ENCODE results near the gene SNRNP70. TPM values are rescaled to one million over a fixed set of nuclear protein-coding genes. Genes with fewer than 3 reads are reported as not detected.
"Not testable (repeated sequence)": the region's sequence is repeated elsewhere in the genome, so short reads cannot be mapped to it uniquely, and the experiment has no call there.

Gene SNRNP70
- total RNA-seq, 2 experiments from 2014 or later: 179 to 188 TPM

DNA sequence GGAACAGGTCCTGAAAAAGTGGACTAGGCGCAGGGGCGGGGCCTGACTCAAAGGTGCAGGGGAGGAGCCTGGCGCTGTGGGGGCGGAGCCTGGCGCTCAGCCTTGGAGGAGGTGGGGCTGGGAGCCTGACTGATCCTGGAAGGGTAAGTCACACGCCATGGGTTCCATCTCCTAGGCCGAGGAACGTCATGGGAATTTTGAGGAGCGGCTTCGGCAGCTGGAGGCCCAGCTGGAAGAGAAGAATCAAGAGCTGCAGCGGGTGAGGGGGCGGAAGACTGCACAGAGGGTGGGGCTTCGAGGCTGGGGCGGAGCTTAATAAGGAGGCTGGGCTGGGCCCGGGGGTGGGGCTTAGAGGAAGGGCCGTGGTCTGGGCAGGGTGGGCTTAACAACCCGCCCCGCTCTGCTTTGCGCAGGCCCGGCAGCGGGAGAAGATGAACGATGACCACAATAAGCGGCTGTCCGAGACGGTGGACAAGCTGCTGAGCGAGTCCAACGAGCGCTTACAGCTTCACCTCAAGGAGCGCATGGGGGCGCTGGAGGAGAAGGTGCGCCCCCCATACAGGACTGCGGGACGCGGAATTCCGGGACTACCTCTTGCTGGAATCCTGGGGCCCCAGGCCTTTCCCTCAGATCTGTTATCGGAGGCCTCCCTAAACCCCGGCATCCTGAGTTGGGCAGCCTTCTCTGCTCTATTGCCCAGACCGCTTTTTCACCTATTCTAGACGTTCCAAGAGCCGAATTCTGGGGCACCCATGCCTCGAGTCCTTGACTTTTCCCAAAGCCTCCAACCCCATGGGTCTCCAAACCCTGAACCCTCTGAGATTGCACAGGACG lies 48.6 kb downstream of the SNRNP70 start:
- no peaks in the 10 kb centered on the region for H3K36me3 Mint-ChIP-seq (ENCODE audit: low read depth)
- peak; percentile 55 for DNase-seq
- POLR2A ChIA-PET: interaction anchor here (1.3 kb wide), 1 partner anchor 27 kb away, joined by 4 read pairs; no protein-coding TSS in a partner anchor
- peak overlapping the region; percentile 24 for H3K4me3 Mint-ChIP-seq
- CTCF ChIA-PET: interaction anchor here (1.0 kb wide), 2 partner anchors 74 to 140 kb away, joined by 3 to 4 read pairs; partner anchors contain the start of gene RUVBL2
- H3K9me3 Mint-ChIP-seq: no peaks in the 10 kb centered on the region
- H3K27me3 Mint-ChIP-seq: peaks cover 10% of the 10 kb centered on the region
- no peak overlapping the region for H3K27ac Mint-ChIP-seq
- H3K4me1 Mint-ChIP-seq: peaks cover 13% of the 10 kb centered on the region

DNA sequence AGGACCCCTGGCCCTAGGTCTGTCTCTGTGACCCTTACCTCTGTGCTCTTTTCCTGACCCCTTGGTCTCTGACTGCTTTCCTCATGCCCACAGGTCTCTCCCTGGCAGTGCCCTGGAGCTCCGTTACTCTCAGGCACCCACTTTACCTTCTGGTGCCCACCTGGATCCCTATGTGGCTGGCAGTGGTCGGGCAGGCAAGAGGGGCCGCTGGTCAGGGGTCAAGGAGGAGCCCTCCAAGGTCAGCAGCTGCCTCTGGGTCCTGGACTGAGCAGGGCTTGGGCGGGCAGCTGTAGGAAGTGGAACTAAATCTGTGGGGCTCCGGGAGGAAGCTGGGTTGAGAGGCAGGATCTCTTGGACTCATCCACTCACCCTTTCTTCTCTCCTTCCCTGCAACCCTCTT lies 50.4 kb downstream of the SNRNP70 start:
- no peak overlapping the region for H3K27ac Mint-ChIP-seq
- CTCF ChIA-PET: no interaction called here
- no peaks in the 10 kb centered on the region for H3K36me3 Mint-ChIP-seq (ENCODE audit: low read depth)
- POLR2A ChIA-PET: interaction anchor here (1.2 kb wide), 1 partner anchor 29 kb away, joined by 3 read pairs; no protein-coding TSS in a partner anchor
- no peak for DNase-seq
- H3K4me3 Mint-ChIP-seq: no peak overlapping the region
- peaks cover 8% of the 10 kb centered on the region for H3K4me1 Mint-ChIP-seq
- H3K27me3 Mint-ChIP-seq: peaks cover 6% of the 10 kb centered on the region
- no peaks in the 10 kb centered on the region for H3K9me3 Mint-ChIP-seq

DNA sequence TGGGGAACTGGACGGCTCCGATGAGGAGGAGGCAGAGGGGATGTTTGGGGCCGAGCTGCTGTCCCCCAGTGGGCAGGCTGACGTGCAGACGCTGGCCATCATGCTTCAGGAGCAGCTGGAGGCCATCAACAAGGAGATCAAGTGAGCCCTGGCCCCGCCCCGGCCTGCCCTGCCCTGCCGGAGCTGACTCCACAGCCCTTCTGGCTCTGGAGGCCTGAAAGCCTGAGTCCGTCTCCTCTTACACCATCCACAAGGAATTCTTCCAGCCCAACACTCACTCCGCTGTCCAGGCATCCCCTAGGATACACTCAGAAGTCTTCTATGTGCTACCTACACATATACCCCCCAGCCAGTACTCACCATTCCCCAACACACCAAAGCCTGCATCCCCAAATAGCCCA lies 51.5 kb downstream of the SNRNP70 start:
- Mint-ChIP-seq H3K36me3 (ENCODE audit: low read depth) (no peaks in the 10 kb centered on the region), H3K27ac (no peak overlapping the region), H3K4me3 (no peak overlapping the region), H3K4me1 (peaks cover 13% of the 10 kb centered on the region), H3K27me3 (peaks cover 10% of the 10 kb centered on the region), H3K9me3 (no peaks in the 10 kb centered on the region)
- POLR2A ChIA-PET: no interaction called here
- no peak for DNase-seq
- CTCF ChIA-PET: interaction anchor here (0.9 kb wide), 1 partner anchor 23 kb away, joined by 7 read pairs; the partner anchor contains the start of gene LIN7B

DNA sequence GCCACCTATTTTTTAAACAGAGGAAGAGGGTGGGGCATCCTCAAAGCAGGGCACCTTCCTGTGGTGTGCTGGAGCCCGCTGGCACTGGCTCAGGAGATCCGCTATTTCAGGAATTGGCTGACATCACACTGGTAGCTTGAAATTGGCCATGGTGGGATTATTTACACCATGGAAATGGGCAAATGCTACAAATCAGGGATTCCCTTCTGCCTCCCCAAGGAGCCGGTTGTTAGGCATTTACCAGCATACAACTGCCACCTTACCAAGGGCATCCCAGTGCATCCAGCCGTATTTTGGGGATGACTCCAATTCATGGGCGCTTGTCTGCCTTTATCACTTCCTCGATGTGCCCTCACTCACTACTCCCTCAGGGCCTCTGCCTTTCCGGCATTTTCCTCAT lies 55.7 kb downstream of the SNRNP70 start:
- Mint-ChIP-seq H3K36me3 (ENCODE audit: low read depth) (no peaks in the 10 kb centered on the region), H3K4me1 (peaks cover 20% of the 10 kb centered on the region), H3K27me3 (peaks cover 14% of the 10 kb centered on the region), H3K27ac (no peak overlapping the region), H3K4me3 (no peak overlapping the region), H3K9me3 (no peaks in the 10 kb centered on the region)
- DNase-seq: no peak
- POLR2A ChIA-PET: no interaction called here
- CTCF ChIA-PET: interaction anchor here (1.0 kb wide), 1 partner anchor 27 kb away, joined by 4 read pairs; the partner anchor contains the start of gene LIN7B

DNA sequence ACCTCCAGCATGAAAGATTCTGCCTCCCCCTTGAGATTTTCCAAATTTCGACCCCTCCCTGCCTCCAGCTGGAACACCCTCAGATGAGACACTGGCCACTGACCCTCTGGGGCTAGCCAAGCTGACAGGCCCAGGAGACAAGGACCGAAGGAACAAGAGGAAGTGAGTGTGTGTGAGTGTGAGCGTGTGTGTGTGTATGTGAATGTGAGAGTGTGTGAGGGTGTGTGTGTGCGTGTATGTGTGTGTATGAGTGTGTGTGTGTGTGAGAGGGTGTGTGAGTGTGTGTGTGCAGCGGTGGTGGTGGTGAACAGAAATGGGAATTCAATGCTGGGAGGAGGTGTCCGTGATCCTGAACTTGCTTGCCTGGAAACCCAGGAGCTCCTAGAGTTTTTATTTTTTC lies 56.1 kb downstream of the SNRNP70 start:
- Mint-ChIP-seq H3K4me3 (no peak overlapping the region), H3K4me1 (peaks cover 20% of the 10 kb centered on the region), H3K27me3 (peaks cover 16% of the 10 kb centered on the region), H3K27ac (no peak overlapping the region), H3K9me3 (no peaks in the 10 kb centered on the region), H3K36me3 (ENCODE audit: low read depth) (no peaks in the 10 kb centered on the region)
- ChIA-PET POLR2A (no interaction called here), CTCF (interaction anchor here (1.0 kb wide), 1 partner anchor 27 kb away, joined by 4 read pairs; the partner anchor contains the start of gene LIN7B)
- DNase-seq: no peak

DNA sequence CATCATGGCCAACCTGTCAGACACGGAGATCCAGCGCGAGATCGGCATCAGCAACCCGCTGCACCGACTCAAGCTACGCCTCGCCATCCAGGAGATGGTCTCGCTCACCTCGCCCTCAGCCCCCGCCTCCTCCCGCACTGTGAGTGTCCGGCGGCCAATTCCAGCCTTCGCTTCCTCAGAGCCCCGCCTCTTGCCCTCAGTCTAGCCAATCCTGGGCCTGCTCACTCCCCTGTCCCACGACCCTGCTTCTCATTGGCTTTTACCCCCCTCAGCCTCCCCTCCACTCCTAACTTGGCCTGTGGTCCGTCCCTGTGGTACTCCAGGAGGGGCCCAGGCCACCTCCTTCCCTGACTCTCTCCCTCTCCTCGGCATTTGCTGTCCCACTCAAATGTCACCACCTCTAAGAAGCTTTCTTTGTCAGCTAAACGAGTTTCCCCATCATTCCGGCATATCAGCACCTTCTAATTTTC lies 57.6 kb downstream of the SNRNP70 start:
- ChIA-PET CTCF (interaction anchor here (0.6 to 1.1 kb wide), 3 partner anchors 45 to 751 kb away, joined by 3 to 6 read pairs (median 4); no protein-coding TSS in a partner anchor), POLR2A (no interaction called here)
- Mint-ChIP-seq H3K27ac (no peak overlapping the region), H3K4me1 (peaks cover 20% of the 10 kb centered on the region), H3K9me3 (no peaks in the 10 kb centered on the region), H3K4me3 (peak overlapping the region; percentile 70), H3K27me3 (peaks cover 26% of the 10 kb centered on the region), H3K36me3 (ENCODE audit: low read depth) (no peaks in the 10 kb centered on the region)
- peak; percentile 74 for DNase-seq

DNA sequence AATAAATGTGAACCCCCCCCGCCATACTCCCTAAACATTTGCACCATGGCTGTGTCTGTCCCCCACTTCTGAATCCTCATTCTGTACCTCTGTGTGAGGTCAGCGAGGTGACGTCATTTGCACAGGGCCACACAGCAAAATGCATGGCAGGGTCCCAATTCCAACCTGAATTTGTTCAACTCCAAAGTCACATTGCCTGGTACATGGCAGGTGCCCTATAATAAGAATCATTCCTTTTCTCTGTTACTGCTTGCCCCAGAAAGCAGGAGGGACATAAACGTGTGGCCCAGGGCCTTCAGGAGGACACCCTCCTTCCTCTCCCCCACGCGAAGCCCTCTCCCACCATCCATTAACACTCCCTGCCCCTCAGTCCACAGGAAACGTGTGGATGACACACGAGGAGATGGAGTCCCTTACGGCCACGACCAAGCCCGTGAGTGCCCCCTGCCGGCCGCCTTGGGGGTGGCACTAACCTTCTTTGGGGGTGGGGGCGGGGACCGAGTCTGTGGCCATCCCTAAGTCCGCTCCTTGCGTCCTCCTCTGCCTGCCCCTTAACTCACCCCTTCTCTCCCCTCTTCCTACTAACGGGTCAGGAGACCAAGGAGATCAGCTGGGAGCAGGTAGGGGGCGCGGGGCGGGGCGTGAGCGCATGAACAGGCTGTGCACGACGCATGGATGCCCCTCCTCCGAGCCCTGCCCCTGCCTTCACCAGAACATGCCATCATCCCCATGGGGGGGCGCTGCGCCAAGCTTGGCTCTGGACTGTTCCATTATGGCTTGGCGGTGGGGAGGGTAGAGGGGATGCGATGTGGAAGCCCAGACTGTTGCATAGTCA lies 60.5 kb downstream of the SNRNP70 start:
- peaks cover 40% of the 10 kb centered on the region for H3K4me1 Mint-ChIP-seq
- no peak overlapping the region for H3K27ac Mint-ChIP-seq
- peaks cover 48% of the 10 kb centered on the region for H3K27me3 Mint-ChIP-seq
- H3K9me3 Mint-ChIP-seq: no peaks in the 10 kb centered on the region
- ChIA-PET POLR2A (no interaction called here), CTCF (interaction anchor here (0.7 to 3.7 kb wide), 6 partner anchors 18 to 152 kb away, joined by 3 to 20 read pairs (median 6); partner anchors contain the start of genes GYS1, LIN7B and RUVBL2)
- DNase-seq: peak; percentile 80
- H3K4me3 Mint-ChIP-seq: peak overlapping the region; percentile 24
- no peaks in the 10 kb centered on the region for H3K36me3 Mint-ChIP-seq (ENCODE audit: low read depth)

DNA sequence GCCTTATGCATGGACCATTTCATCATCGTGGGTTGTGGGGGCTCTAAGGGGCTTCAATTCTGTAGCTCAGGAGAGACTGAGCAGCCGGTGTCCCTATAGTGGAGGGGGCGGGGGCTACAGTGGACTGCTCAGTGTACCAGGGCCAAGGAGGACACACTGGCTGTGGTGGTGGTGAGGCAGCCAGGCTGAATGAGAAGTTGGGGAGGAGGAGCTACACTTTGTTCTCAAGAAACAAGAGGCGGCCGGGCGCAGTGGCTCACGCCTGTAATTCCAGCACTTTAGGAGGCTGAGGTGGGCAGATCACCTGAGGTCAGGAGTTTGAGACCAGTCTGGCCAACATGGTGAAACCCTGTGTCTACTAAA lies 61.1 kb downstream of the SNRNP70 start:
- H3K36me3 Mint-ChIP-seq (ENCODE audit: low read depth); H3K27ac Mint-ChIP-seq; H3K4me3 Mint-ChIP-seq; POLR2A ChIA-PET; DNase-seq; H3K9me3 Mint-ChIP-seq: not testable (repeated sequence)
- H3K4me1 Mint-ChIP-seq: peaks cover 41% of the 10 kb centered on the region
- H3K27me3 Mint-ChIP-seq: peaks cover 49% of the 10 kb centered on the region
- CTCF ChIA-PET: interaction anchor here (0.7 to 3.7 kb wide), 7 partner anchors 19 to 153 kb away, joined by 3 to 20 read pairs (median 5); partner anchors contain the start of genes GYS1, LIN7B and RUVBL2

DNA sequence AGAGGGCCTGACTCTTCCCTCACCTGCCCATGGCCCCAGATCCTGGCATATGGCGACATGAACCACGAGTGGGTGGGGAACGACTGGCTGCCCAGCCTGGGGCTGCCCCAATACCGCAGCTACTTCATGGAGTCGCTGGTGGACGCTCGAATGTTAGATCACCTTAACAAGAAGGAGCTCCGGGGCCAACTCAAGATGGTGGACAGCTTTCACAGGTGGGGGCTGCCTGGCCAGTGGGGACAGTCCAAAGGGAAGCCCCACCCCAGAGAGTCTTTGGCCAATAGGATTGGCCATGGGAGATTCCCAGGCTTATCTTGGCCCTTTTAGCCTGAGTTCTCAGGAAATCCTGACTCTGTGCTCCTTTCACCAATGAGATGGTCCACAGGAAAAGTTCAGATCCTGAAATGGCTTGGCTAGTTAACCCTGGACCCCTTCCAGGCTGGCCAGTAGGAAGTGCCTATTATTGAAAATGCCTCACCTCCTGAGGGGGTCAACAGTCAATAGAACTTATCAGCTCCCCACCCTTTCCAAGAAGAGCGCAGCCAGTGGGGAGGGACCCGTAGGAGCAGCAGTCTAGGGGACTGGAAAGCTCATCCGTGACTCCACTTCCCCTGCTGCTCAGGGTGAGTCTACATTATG lies 62.9 kb downstream of the SNRNP70 start:
- peak overlapping the region; percentile 51 for H3K4me3 Mint-ChIP-seq
- peaks cover 48% of the 10 kb centered on the region for H3K27me3 Mint-ChIP-seq
- H3K4me1 Mint-ChIP-seq: peaks cover 41% of the 10 kb centered on the region
- no peak for DNase-seq
- ChIA-PET CTCF (no interaction called here), POLR2A (interaction anchor here (0.6 kb wide), 1 partner anchor 19 kb away, joined by 3 read pairs; no protein-coding TSS in a partner anchor)
- H3K9me3 Mint-ChIP-seq: no peaks in the 10 kb centered on the region
- H3K27ac Mint-ChIP-seq: no peak overlapping the region
- no peaks in the 10 kb centered on the region for H3K36me3 Mint-ChIP-seq (ENCODE audit: low read depth)

DNA sequence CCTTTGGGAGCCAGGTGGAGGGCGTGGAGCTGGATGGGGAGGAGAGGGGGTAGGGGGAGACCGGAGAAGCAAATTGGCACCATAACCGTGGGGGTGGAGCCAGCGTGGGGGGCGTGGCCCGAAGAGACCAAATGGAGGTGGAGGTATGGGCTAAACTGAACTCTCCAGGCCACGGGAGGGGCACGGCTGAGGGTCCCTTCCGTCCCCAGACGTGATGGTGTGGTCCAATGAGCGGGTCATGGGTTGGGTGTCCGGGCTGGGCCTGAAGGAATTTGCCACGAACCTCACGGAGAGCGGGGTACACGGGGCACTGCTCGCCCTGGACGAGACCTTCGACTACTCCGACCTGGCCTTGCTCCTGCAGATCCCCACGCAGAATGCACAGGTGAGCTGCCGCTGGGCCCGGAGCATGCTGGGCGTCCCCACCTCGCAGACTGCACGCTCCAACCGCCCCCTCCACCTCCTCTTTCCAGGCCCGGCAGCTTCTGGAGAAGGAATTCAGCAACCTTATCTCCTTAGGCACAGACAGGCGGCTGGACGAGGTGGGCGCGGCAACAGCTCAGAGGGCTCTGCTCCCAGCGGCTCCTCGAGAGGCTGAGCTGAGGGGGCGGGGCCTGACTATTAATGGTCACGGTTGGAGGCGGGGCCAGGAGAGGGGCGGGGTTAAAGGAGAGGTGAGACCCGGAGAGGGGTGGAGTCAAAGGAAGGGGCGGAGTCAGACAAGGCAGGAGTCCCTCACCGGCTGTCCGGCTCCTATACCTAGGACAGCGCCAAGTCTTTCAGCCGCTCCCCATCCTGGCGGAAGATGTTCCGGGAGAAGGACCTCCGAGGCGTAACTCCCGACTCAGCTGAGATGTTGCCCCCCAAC lies 63.8 kb downstream of the SNRNP70 start:
- peaks cover 56% of the 10 kb centered on the region for H3K27me3 Mint-ChIP-seq
- H3K9me3 Mint-ChIP-seq: no peaks in the 10 kb centered on the region
- no peaks in the 10 kb centered on the region for H3K36me3 Mint-ChIP-seq (ENCODE audit: low read depth)
- CTCF ChIA-PET: interaction anchor here (1.0 to 1.2 kb wide), 2 partner anchors 35 to 156 kb away, joined by 3 to 4 read pairs; partner anchors contain the start of genes GYS1, LIN7B and RUVBL2
- H3K4me1 Mint-ChIP-seq: peaks cover 41% of the 10 kb centered on the region
- DNase-seq: peak; percentile 86
- no peak overlapping the region for H3K27ac Mint-ChIP-seq
- peak overlapping the region; percentile 56 for H3K4me3 Mint-ChIP-seq
- POLR2A ChIA-PET: interaction anchor here (0.5 to 1.3 kb wide), 4 partner anchors 19 to 758 kb away, joined by 3 to 4 read pairs (median 4); partner anchors contain the start of genes KDELR1 and LIN7B

DNA sequence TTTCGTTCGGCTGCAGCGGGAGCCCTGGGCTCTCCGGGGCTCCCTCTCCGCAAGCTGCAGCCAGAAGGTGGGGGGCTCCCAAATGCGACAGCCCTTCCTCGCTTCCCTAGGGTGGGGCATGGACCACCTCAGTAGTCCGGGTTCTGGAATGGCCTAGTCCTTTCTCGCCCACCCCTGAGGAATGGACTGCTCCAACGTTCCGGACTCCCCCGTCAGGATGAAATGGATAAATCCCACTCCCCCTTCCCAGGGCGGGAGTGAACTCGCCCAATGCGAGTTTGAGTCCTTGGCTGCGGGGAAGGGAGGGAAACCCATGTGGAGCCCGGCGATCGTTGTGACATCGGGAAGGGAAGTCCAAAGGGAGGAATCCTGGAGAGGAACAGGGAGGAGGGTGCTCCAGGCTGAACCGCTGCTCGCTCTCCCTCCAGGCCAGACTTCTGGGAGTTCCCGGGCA lies 64.4 kb downstream of the SNRNP70 start:
- H3K27me3 Mint-ChIP-seq: peaks cover 62% of the 10 kb centered on the region
- no peak for DNase-seq
- CTCF ChIA-PET: interaction anchor here (1.0 to 1.2 kb wide), 2 partner anchors 35 to 156 kb away, joined by 3 to 4 read pairs; partner anchors contain the start of genes GYS1, LIN7B and RUVBL2
- POLR2A ChIA-PET: interaction anchor here (0.5 to 1.3 kb wide), 3 partner anchors 21 to 759 kb away, joined by 3 to 4 read pairs (median 4); partner anchors contain the start of genes KDELR1 and LIN7B
- H3K36me3 Mint-ChIP-seq (ENCODE audit: low read depth): no peaks in the 10 kb centered on the region
- H3K4me3 Mint-ChIP-seq: peak overlapping the region; percentile 70
- no peak overlapping the region for H3K27ac Mint-ChIP-seq
- H3K4me1 Mint-ChIP-seq: peaks cover 41% of the 10 kb centered on the region
- H3K9me3 Mint-ChIP-seq: no peaks in the 10 kb centered on the region
